Lower leg skin (tissue), 3 donors: ENCODE data around the gene AFAP1L2.

Source experiments
- CTCF ChIP-seq, 3 donors: fragments of 450-650 bp; IDR thresholded peaks; one replicate each; pipeline ENCODE4 v1.5.1; 2016; ENCODE audit warnings: antibody characterized with exemption in 3 of 3, mild to moderate bottlenecking in 3 of 3, moderate library complexity in 2 of 3
- POLR2A ChIP-seq, 2 donors: fragments of 450-650 bp; IDR thresholded peaks; one replicate each; pipeline ENCODE4 v1.6.1; 2016 to 2017; ENCODE audit warnings: antibody characterized with exemption in 2 of 2, mild to moderate bottlenecking in 1 of 2, moderate library complexity in 1 of 2

GRCh38 chr10:114430688-114431413, 26.5 kb upstream of the AFAP1L2 start:
- TF ChIP-seq POLR2A (IDR thresholded peaks at IDR 0.05) (no peak), CTCF (IDR thresholded peaks at IDR 0.05) (no peak)
